ENCODE results near the gene LEF1. TPM values are rescaled to one million over a fixed set of nuclear protein-coding genes. Genes with fewer than 3 reads are reported as not detected.

The LEF1 gene
- total RNA-seq, 2 donors from 2014 or later = 22.4 to 26.8 TPM

DNA sequence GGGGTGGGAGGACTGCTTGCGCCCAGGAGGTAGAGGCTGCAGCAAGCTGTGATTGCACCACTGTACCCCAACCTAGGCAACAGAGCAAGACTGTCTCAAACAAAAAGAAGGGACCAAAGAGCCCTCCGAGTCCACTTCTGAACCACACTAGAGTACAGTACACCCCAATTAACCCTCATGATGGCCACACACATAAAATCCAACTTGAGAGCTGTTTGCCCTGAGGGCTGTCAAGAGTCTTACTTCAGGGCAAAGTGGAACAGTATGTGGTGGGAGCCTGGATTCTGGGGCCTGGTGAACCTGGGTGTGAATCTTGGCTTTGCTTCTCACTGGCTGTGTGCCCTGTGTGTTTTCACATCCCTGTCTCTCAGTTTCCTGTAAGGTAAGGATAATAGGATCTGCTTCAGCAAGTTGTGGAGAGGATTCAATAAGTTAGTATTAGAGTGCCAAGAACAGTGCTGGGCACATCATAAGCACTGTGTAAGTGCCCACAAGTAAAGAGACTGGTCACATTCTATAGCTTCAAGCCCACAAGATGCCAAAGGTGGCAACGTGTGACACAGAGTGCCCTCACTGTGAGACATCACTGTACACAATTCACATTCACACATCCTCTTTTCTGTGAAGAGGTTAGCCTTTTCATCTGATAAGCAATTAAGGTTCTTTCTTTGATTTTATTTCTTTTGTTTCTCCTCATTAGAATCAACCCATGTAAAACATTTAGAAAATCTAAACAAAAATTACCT, 52.1 kb downstream of the LEF1 start:
- Histone ChIP-seq H3K27me3 (replicated peaks; ENCODE audit: insufficient read depth) (no peaks in the 10 kb centered on the region), H3K36me3 (no peaks in the 10 kb centered on the region), H3K9me3 (no peaks in the 10 kb centered on the region), H3K4me3 (no peak overlapping the region), H3K27ac (no peak overlapping the region), H3K4me1 (replicated peaks) (no peaks in the 10 kb centered on the region)
- WGBS = 74% methylated on average over 3 of the region's 3 CpGs
- DNase-seq (ENCODE audit: low spot score) = no peak
- intact Hi-C loops (cut with DNase I) = no loop called here
- TF ChIP-seq POLR2AphosphoS5 (IDR thresholded peaks at IDR 0.05) (no peak), POLR2A (IDR thresholded peaks at IDR 0.05) (no peak)
- TF ChIP-seq, protein P1, sequence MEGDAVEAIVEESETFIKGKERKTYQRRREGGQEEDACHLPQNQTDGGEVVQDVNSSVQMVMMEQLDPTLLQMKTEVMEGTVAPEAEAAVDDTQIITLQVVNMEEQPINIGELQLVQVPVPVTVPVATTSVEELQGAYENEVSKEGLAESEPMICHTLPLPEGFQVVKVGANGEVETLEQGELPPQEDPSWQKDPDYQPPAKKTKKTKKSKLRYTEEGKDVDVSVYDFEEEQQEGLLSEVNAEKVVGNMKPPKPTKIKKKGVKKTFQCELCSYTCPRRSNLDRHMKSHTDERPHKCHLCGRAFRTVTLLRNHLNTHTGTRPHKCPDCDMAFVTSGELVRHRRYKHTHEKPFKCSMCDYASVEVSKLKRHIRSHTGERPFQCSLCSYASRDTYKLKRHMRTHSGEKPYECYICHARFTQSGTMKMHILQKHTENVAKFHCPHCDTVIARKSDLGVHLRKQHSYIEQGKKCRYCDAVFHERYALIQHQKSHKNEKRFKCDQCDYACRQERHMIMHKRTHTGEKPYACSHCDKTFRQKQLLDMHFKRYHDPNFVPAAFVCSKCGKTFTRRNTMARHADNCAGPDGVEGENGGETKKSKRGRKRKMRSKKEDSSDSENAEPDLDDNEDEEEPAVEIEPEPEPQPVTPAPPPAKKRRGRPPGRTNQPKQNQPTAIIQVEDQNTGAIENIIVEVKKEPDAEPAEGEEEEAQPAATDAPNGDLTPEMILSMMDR (IDR thresholded peaks at IDR 0.05) = no peak

DNA sequence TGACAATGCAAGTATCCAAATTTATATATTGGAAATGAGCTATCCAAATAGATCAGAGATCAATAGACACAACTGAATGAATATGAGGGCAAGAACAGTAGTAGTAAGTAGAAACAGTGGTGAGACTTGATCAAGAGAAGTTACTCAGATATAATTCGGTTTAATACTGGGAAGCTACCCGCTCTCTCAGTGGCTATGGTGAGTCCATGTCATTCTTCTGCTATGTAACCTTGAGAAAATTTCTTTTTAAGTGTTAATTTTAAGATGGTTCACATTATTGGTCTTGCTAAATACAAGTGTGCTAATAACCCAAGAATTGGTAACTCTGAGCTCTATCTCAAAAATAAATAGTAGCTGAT, 53.6 kb downstream of the LEF1 start:
- no peak for TF ChIP-seq POLR2AphosphoS5 (IDR thresholded peaks at IDR 0.05)
- TF ChIP-seq, protein P1 (IDR thresholded peaks at IDR 0.05) = no peak
- TF ChIP-seq POLR2A (IDR thresholded peaks at IDR 0.05) = no peak
- Histone ChIP-seq H3K4me1 (replicated peaks) (no peaks in the 10 kb centered on the region), H3K27me3 (replicated peaks; ENCODE audit: insufficient read depth) (no peaks in the 10 kb centered on the region), H3K27ac (no peak overlapping the region), H3K9me3 (no peaks in the 10 kb centered on the region), H3K4me3 (no peak overlapping the region), H3K36me3 (no peaks in the 10 kb centered on the region)
- no peak for DNase-seq (ENCODE audit: low spot score)
- intact Hi-C loops (cut with DNase I) = no loop called here
- WGBS = 97% methylated on average over 2 of the region's 2 CpGs

DNA sequence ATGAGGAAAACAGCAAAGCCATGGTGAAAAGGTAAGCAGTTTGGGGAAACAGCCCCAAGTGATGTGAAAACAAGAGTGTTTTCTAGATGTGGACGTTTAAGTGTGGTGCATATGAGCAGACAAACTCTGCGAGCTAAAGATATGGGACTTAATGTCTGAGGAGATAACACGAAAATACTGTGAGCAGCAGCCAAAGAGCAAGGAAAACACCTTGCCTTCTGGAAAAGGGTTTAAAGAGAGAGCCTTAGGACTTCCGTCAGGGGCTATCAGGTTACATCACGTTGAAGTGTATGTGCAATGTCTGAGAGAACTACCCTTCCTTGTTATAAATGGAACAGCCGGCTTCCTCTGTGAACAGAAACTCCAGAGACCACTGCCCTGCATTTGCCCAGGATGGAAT, 54.2 kb downstream of the LEF1 start:
- no peak overlapping the region for H3K4me3 ChIP-seq
- intact Hi-C loops (cut with DNase I) = no loop called here
- no peak for DNase-seq (ENCODE audit: low spot score)
- H3K9me3 ChIP-seq = no peaks in the 10 kb centered on the region
- no peaks in the 10 kb centered on the region for H3K27me3 ChIP-seq (replicated peaks; ENCODE audit: insufficient read depth)
- no peaks in the 10 kb centered on the region for H3K4me1 ChIP-seq (replicated peaks)
- no peaks in the 10 kb centered on the region for H3K36me3 ChIP-seq
- TF ChIP-seq POLR2A (IDR thresholded peaks at IDR 0.05) = no peak
- TF ChIP-seq POLR2AphosphoS5 (IDR thresholded peaks at IDR 0.05) = no peak
- TF ChIP-seq, protein P1 (IDR thresholded peaks at IDR 0.05) = no peak
- 20% methylated on average over 6 of the region's 6 CpGs for WGBS
- no peak overlapping the region for H3K27ac ChIP-seq

DNA sequence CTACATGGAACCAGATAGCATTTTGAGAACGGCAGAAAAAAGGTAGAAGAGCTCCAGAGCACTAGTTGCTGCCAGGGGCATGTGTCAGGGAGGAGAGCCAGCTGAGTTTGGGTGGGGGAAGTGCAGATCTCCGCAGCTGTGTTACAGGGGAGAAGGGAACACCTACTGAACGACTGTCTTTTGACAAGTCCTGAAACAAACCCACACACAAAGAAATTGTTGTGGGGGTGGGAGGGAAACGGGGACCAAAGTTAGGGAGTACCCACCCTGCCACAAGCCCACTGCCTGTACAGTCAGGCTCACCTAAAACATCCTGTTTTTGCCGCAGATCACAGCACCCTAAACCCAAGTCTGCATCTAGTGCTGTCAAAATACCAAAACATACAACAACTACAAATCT, 55.5 kb downstream of the LEF1 start:
- no peak for DNase-seq (ENCODE audit: low spot score)
- H3K4me3 ChIP-seq = no peak overlapping the region
- no peaks in the 10 kb centered on the region for H3K9me3 ChIP-seq
- no peak overlapping the region for H3K27ac ChIP-seq
- no peak for TF ChIP-seq POLR2AphosphoS5 (IDR thresholded peaks at IDR 0.05)
- no peaks in the 10 kb centered on the region for H3K27me3 ChIP-seq (replicated peaks; ENCODE audit: insufficient read depth)
- 23% methylated on average over 5 of the region's 5 CpGs for WGBS
- no peaks in the 10 kb centered on the region for H3K36me3 ChIP-seq
- no peaks in the 10 kb centered on the region for H3K4me1 ChIP-seq (replicated peaks)
- intact Hi-C loops (cut with DNase I) = no loop called here

DNA sequence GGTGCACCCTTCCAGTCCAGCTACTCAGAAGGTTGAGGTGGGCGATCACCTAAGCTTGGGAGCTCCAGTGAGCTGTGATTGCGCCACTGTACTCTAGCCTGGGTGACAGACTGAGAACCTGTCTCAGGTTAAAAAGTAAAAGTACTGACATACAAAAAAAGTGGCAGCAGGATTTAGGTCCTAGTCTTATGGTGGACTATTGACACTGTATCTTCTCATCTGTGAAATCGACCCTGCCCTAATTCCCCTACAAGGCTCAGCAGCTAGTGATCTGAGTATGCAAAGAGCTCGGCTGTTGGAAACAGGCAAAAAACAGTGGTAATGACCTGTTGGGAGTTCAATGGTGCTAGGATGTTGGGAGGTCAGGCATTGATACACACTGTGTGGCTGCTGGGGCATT, 57.0 kb downstream of the LEF1 start:
- H3K27ac ChIP-seq = no peak overlapping the region
- no peaks in the 10 kb centered on the region for H3K4me1 ChIP-seq (replicated peaks)
- WGBS = 96% methylated on average over 4 of the region's 4 CpGs
- H3K4me3 ChIP-seq = no peak overlapping the region
- H3K9me3 ChIP-seq = no peaks in the 10 kb centered on the region
- no peak for DNase-seq (ENCODE audit: low spot score)
- no peaks in the 10 kb centered on the region for H3K27me3 ChIP-seq (replicated peaks; ENCODE audit: insufficient read depth)
- no peaks in the 10 kb centered on the region for H3K36me3 ChIP-seq
- intact Hi-C loops (cut with DNase I) = no loop called here
- TF ChIP-seq, protein P1 (IDR thresholded peaks at IDR 0.05) = no peak
- TF ChIP-seq POLR2AphosphoS5 (IDR thresholded peaks at IDR 0.05) (no peak), POLR2A (IDR thresholded peaks at IDR 0.05) (no peak)

Data from prostate gland (tissue), 2 donors.